Epidermal melanocyte (primary cell): ENCODE results near the gene DDN.

ENCODE experiments used
- DNase-seq: peaks from one replicate; pipeline ENCODE4 v3.0.0; 2011; ENCODE audit warnings: low spot score; ENCODE audit not compliant: insufficient read length

Gene DDN

DNA sequence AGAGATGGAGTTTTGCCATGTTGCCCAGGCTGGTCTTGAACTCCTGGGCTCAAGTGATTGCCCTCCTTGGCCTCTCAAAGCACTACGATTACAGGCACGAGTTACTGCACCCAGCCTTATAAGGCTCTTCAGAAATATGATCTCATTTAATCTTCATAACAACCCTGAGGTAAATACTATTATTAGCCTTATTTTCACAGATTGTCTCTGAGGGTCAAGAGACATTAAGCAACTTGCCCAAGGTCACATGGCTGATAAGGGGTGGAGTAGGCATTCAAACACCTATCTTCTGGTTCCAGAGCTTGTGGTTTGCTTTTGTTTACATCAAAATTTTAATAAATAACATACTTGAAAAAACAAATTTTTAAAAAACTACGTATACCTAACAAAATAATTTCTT, 14.3 kb upstream of the DDN start:
- no peak for DNase-seq

DNA sequence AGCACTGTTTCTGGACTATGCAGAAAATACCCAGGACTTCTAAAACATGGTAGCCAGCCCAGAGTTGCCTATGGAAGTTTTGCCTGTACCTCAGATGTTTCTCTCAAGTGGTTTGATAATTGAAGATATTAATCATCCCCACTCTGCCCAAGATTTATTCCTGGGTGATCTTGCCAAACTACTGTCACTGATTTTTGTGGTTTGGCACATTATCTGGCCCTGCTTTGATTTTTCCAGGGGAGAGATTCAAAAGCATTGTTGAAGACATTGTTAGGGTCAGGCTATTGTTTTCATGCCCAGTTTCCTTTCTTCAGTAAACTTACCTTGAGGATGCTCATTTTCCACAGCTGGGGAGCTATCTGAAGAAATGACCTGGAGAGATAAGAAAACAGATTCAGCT, 13.6 kb upstream of the DDN start:
- DNase-seq: no peak

DNA sequence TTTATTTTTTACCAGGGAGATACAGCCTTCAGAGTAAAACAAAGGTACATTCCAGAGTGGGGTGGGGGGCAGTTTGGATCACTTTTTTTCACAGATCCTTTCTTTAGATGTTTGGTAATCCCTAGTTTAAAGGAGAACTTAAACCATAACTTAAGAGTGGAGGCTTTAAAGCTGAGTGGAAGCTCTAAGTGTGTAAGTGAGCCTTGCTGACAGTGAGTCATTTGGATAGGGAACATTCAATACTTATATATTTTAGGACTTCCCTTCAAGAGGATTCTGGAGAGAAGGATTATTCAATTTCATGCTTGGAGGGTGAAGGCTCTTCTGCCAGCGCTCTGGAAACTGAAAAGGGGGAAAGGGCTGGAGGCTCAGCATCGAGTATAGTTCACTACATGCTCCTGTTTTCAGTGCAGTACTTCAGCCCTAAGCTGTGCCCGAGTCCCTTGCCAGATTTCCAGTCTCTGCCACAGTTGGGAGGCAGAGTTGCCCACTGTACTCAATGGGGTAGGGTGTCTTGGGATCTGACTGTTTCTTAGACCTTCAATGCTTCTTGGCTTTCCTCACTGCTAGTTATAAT, 11.0 kb upstream of the DDN start:
- DNase-seq: no peak

DNA sequence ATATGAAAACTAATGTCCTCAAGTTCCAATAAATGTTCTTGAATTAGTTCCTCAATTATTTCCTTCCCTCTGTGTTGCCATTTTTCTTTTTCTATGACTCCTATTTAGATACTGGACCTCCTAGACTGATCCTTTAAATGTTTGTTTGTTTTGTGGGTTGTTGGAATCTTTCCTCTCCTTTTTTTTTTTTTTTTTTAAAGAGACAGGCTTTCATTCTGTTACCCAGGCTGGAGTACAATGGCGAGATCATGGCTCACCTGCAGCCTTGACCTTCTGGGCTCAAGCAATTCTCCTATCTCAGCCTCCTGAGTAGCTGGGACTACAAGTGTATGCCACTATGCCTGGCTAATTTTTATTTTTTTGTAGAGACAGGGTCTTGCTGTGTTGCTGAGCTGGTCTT, 9.8 kb upstream of the DDN start:
- DNase-seq: peak; percentile 5

DNA sequence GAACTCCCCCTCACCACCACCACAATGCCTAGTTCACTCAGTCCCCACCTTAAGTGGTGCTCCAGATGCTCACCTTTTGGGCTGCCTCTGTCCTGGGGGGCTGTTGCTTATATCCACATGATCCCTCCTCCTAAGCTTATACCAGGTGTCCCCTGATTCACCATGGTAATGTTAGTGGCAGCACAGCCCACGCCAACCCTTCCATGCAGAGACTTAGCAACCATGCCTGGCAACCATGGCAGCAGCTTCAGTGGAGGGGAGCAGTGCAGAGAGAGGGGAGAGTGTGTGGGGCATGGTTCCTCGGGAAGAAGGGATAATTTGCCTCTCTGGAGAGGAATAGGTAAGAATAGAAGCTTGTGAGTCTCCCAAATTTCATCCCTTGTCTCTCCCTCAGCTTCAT, 1.2 kb upstream of the DDN start:
- no peak for DNase-seq

DNA sequence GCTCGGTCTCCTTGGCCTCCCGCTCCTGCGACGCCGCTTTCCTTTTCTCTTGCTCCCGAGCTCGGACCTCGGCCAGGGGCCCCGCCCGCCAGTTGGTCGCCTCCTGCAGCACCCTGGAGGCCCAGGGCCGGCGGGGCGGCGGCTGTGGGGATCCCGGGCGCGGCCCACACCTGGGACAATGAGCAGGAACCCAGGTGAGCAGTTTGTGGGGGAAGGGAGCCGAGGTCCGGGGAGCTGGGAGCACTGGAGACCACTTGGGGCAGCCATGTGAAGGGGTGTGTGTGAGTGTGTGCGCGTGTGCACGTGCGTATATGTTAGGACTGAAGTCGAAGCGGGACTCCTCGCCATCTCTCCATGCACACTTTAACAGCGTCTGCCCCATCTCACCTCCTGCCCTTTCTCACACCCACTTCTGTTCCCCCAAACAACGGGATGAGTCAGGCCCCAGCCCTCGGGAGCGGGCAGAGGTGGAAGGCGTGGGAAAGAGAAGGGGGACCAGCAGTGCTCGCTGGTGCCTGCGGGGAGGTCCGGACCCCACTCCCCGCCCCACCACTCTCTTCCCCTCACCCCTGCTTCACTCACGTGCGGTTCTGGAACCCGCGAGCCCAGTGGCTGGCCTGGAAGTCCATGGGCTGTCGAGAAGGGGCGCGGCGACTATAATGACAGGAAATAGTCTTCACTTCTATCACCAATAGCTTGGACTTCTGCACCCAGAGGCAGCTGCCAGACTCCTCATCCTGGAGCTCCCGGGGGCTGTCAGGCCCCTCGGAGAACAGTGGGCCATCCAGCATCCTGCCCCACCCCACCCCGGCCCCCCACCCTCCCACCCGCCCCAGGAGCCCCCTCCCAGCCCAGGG, 450 bp downstream of the DDN start:
- peak; percentile 18 for DNase-seq

DNA sequence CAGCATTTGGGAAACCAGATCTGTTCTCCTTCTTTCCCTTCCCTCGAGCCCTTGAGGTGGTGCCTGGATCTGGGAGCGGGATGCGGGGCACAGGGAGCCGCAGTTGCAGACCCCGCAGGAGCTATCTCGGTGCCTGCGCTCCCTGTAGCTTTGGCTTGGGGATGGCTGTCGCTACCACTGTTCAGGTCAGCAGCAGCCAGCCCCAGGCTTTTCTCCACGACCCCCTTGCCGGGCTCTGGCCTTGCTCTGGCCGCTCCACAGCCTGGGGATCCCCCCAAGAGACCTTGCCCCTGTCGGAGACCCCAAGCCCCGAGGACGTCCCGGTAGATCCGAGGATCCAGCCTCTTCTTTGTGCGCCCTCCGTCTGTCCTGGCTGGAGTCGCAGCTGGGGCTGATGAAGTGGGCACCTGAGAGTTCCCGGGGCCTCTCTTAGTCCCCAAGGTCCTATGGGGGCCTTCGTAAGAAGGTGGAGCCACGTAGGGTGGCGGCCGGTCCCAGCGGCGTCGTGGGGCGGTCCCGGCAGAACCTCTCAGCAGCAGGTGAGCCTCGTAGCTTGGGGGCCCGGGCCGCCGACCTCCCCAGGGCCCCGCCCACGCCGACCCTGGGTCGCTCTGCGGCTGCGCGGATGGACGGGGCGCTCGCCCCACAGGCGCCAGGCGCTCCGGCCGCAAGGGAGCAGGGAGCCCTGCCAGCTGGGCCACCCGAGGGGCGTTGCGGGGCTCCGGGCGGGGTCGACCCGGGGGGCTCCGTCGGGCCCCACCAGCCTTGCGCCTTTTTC, 1.3 kb downstream of the DDN start:
- peak; percentile 34 for DNase-seq

DNA sequence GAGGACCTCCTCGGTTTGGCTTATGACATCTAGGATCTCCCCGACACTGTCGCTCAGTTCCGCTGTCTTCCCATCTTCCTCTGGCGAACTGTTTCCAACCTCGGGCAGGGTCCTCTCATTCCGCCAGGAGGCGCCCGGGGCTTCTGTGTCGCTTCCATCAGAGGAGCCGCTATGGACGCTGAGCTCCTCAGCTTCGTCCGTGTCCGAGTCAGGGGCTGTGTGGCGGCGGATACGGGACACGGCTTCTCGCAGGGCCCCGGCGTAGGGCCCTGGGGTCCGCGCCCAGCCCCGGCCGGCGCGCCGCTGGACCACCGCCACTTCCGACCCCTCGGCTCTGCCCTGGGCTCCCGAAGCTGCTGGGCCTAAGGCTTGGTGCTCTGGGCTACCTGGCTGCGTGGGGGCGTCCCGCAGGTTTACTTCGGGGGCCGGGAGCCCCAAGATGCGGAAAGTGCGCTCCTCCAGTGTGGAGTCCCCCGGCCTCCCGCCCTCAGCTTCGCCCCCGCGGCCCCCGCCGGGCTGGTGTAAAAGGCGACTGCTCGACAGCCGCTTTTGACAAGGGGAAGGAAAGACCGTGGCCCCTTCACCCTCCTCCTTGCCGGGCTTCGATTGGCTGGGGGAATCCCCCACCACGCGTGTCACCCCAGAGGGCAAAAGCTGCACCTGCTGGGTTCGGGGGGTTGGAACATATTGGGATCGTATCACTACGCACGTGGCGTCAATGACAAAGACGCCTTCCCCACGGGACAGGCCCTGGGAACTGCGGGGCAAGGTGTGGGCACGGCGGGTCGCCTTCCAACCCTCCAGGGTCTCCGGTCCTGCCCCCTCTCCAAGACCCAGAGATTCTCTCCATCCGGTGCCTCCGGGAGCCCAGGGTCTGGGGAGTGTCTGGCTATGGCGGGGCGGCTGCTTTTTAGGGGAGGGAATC, 2.1 kb downstream of the DDN start:
- peak; percentile 84 for DNase-seq

DNA sequence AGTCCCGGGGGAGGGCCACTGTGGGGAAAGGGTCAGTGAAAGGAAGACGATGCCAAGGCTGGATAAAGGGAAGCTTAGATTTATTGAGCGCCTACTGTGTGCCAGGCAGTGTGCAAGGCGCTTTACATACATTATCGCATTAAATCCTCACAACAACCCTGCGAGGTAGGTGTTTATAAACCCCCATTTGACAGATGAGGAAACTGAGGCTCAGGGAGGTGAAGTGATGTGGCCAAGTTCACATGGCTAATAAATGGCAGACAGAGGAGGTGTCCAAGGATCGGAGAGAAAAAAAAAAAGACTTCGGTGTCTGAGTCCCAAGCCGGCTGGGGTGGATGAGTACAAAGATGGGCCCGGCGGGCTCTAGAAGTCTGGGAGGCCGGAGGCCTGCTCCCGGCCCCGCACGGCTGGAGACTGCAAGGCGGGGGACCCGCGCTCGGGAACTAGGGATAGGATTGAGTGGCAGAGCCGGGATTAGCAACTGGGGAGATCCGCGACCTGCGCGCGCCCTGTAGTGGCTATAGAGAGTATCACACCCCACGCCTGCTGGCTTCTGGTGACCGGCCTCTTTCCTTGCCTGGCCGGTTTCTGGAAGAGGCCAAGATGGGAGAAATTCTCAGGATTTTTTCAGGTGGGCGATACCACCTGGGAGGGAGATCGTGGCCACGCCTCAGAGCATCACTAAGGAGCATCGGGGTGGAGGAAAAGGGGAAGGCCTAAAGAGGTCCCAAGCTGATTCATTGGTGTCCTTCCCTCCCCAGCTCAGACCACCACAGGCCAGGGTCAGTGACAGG, 3.9 kb downstream of the DDN start:
- DNase-seq: peak; percentile 99

DNA sequence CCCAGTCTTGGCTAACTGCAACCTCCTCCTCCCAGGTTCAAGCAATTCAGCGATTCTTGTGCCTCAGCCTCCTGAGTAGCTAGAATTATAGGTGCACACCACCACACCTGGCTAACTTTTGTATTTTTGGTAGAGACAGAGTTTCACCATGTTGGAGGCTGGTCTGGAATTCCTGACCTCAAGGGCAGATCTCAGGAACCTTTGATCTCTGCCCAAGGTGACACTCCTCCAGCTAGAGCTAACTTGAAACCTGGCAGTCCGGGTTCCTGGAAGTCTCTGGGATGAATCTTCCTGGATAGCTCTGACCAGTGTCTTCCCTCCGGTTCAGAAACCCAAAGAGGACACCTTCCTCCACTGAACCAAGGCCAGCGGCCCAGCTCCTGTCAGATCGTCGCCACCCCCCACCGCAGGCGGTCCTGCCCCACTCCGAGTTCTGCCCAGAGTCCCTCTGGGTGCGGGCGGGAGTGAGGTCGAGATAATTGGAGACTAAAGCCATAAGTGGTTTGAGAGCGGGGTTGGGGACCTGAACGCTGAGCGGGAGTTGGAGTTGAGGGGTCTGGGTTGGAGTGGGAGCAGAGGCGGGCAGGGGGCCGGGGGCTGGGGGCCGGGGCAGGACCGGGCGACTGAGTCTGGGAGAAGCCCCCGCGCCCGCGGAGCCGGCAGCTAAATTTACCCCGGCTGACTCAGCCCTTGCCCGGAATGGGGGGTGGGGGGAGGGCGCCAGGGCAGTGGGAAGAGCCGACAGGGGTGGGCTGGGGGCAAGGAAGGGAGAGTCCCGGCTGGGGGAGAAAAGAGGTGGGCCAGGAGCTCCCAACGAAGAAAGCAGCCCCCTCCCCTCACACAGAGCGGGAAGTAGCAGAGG, 4.7 kb downstream of the DDN start:
- peak; percentile 4 for DNase-seq

DNA sequence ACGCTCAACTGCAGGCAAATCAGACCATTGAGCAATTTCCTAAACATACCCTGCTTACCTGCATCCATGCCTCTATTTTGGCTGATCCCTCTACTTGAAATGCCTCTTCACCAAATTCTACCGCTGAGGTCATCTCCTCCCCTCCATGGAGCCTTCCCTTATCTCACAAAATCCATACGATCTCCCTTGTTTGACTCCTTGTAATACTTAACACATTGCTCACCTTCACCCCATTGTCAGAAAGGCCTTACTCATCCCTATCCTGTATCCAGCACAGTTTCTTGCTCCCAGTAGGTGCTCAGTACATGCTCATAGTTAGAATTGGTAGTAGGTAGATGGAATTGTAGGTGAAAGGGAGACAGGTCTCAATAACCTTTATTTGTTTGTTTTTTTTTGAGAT, 5.4 kb downstream of the DDN start:
- no peak for DNase-seq

DNA sequence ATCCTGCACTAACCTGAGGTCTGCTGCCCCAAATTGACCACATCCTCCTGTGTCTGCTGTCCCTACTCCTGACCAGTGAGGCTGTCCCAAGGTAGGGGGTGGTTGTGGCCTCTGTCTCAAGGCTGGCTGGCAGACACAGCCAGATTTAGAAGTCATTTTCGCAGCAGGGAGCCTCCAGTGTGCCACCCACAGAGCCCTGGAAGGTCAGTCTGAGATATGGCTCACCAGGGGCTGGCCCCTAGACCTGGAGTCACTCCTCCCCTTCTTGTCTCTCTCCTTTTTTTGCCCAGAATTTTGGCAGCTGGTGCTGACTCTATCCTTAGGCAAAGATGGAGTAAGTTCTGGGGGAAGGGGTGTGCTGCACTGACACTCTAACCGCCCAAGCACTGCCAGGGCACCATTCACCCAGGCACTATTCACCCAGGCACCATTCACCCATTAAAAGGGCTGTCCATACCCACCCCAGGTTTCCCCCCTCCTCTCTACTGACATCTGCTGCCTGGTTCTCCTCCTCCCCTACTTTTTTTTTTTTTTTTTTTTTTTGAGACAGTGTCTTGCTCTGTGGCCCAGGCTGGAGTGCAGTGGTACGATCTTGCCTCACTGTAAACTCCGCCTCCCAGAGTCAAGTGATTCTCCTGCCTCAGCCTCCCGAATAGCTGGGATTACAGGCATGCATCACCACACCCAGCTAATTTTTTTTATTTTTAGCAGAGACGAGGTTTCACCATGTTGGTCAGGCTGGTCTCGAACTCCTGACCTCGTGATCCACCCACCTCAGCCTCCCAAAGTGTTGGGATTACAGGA, 7.7 kb downstream of the DDN start:
- DNase-seq: no peak

DNA sequence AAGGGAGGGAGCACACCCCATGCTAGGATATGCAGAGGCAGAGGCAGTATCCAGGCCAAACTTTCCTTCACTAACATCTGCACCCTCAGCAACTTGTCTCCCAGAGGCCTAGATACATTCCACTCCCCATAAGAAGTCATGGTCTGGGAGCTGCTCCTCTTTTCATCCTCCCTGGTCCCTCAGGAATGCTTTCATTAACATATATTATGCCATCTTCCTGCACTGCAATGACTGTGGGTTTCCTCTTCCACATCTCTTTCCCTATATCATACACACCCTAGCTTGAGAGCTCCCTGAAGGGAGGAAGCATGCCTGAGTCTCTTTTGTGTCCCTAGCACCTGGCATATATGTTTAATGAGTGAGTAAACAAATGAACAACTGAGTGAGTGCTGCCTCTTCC, 8.6 kb downstream of the DDN start:
- DNase-seq: no peak

DNA sequence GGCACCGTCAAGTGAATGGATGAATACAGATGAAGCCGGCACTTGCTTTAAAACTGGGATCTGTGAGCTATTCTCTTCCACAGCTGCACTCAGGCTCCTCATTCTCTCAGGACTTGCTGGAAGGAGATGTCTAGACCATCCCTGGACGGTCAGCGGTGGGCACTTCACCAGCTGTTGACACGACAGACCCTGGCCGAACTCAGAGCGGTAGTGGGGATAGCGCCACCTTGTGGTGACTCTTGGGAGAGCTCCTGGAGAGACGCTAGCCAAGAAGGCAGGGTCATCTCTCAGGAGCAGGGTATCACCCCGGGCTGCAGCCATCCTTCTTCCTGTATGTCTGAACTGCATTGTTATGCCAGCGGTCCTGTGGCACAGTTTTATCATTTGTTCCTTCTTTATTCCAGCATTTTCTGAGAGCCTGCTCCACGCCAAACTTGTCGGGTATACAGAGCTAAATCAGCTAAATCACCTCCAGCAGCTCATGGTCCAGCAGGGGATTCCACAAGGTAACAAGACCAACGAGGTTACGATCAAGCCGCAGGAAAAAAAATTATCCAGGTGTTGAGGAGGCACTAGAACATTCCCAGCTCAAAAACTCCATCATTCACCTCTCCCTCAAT, 11.0 kb downstream of the DDN start:
- DNase-seq: peak; percentile 74

DNA sequence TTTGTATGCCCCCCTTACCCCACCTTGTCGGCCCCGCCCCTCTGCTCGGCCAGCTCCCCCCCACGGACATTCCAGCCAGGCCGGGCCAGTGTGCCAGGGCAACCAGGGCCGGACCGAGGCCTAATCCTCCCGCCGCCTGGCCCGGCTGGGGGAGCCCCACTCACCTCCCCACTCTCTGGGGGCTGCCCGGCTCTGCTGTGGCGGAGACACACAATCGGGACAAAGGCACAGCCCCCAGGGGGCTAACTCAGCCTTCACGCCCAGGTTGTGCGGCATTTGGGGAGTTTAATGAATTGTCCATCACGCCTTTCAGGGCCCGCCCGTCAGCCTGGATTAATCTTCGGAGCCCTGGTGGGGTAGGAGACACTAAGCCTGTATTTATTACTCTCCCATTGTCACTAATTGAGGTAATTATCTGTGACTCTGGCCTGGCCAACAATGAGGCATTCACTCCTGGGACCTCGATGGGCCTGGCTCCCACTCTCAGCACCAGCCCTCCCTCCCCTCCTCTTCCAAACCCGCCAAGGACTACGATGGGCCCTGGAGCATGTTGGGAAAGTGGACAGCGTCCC, 12.4 kb downstream of the DDN start:
- DNase-seq: no peak

DNA sequence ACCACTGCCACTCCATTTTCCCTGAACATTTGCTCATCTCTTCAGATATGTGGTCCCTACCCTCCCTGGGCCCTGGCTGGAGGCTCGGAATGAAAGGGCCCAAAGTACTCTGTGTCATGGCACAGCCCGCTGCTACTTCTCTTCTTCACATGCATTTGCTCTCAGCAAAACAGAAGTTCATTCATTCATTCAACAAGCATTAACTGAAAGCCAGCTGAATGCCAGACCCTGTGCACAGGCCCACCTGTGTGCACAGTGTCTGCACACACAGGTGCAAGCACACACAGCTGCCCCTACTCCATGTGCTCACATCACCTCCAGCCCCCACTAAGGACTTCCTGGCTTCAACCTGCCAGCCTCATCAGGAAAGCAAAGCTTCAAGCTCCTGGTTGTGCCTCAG, 13.3 kb downstream of the DDN start:
- peak; percentile 5 for DNase-seq

DNA sequence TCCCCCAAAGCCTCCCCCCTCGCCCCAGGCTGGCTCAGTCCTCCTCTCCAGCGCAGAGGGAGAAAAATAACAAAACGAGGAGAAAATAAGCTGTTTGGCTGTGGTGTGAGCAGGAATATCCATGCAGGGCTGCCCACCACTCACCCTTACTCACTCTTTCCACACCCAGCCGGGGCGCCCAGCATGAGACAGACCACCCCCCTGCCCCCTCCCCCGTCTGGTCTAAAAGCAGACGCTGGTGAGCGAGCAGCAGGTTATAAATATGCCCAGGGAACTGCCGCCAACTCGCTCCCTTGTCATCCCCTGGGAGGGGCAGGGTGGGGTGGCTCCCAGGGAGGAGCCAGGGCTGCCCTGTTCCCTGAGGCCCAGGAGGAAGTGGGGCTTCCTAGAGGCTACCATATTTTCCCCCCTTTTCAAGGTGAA, 13.7 kb downstream of the DDN start:
- no peak for DNase-seq
